CD4-positive, alpha-beta memory T cell (primary cell): Measurements from ENCODE around the gene USP49. TPM values are rescaled to one million over a fixed set of nuclear protein-coding genes. Genes with fewer than 3 reads are reported as not detected.

Experiments
- CTCF ChIA-PET: fragments of 350-600 bp; sonication (Branson Sonifier 250); formaldehyde crosslinking; loops from one replicate; lab custom pipeline; 2021; ENCODE audit warnings: inconsistent platforms; ENCODE audit not compliant: partially characterized antibody; lab: Charles Lee
- POLR2A ChIA-PET: fragments of 350-600 bp; sonication (Branson Sonifier 250); formaldehyde crosslinking; loops from one replicate; lab custom pipeline; 2021; ENCODE audit not compliant: partially characterized antibody; lab: Charles Lee
- DNase-seq, 5 donors: peaks; one replicate each; pipeline versions ENCODE4 v3.0.0 to v3.0.0-alpha.2; 2020 to 2022; ENCODE audit warnings: mixed read lengths in 1 of 5
- H3K27ac ChIP-seq: one replicate; pipeline ENCODE4 v1.7.0; 2013; ENCODE audit warnings: low read depth, low read length
- H3K27me3 ChIP-seq: 2 replicates; pipeline ENCODE4 v1.7.0; 2013; ENCODE audit warnings: mild to moderate bottlenecking, low read length, moderate library complexity; ENCODE audit not compliant: insufficient read depth
- H3K36me3 ChIP-seq: 2 replicates; pipeline ENCODE4 v1.7.0; 2013; ENCODE audit warnings: mild to moderate bottlenecking, low read length, moderate library complexity; ENCODE audit not compliant: insufficient read depth
- H3K4me1 ChIP-seq: 2 replicates; pipeline ENCODE4 v1.7.0; 2013; ENCODE audit warnings: mild to moderate bottlenecking, low read length, moderate library complexity; ENCODE audit not compliant: insufficient read depth
- H3K4me3 ChIP-seq, 2 donors: one replicate each; pipeline ENCODE4 v1.7.0; 2013; ENCODE audit warnings: low read length in 2 of 2, mild to moderate bottlenecking in 1 of 2
- H3K9me3 ChIP-seq, 2 donors: one replicate each; pipeline ENCODE4 v1.7.0; 2013; ENCODE audit warnings: low read length in 2 of 2, control low read depth in 1 of 2; ENCODE audit not compliant: control insufficient read depth in 1 of 2
- H3K27ac Mint-ChIP-seq, 7 donors: one replicate each; pipeline ENCODE4 v1.8.0; 2020 to 2021; ENCODE audit warnings: mixed read lengths in 7 of 7, mild to moderate bottlenecking in 6 of 7, inconsistent platforms in 3 of 7, moderate library complexity in 3 of 7
- H3K27me3 Mint-ChIP-seq, 2 donors: one replicate each; pipeline ENCODE4 v1.8.0; 2020 to 2021; ENCODE audit warnings: mixed read lengths in 2 of 2
- H3K36me3 Mint-ChIP-seq, 2 donors: one replicate each; pipeline ENCODE4 v1.8.0; 2020 to 2021; ENCODE audit warnings: mixed read lengths in 2 of 2, inconsistent platforms in 1 of 2, mild to moderate bottlenecking in 1 of 2
- H3K4me1 Mint-ChIP-seq, 4 donors: one replicate each; pipeline ENCODE4 v1.8.0; 2020 to 2021; ENCODE audit warnings: mixed read lengths in 4 of 4, mild to moderate bottlenecking in 1 of 4
- H3K4me3 Mint-ChIP-seq, 8 donors: one replicate each; pipeline ENCODE4 v1.8.0; 2020 to 2021; ENCODE audit warnings: mixed read lengths in 8 of 8, mild to moderate bottlenecking in 7 of 8, moderate library complexity in 6 of 8, inconsistent platforms in 3 of 8
- H3K9me3 Mint-ChIP-seq, 8 donors: one replicate each; pipeline ENCODE4 v1.8.0; 2020 to 2021; ENCODE audit warnings: mixed read lengths in 8 of 8, mild to moderate bottlenecking in 5 of 8, inconsistent platforms in 3 of 8, moderate library complexity in 1 of 8
- intact Hi-C: fragments of 100-400 bp; cut with micrococcal nuclease; formaldehyde crosslinking; loops from one replicate; pipeline ENCODE4 v1.15.1; 2023
- polyA plus RNA-seq, 2 donors: library from polyadenylated mRNA; unstranded; fragments of 300-500 nt; fragmentation: Illumina TruSeq; gene quantifications; one replicate each; pipeline ENCODE4 v1.2.3, GENCODE V29; 2021
- total RNA-seq, 2 experiments: library from RNA; stranded (reverse); gene quantifications; one replicate each; pipeline ENCODE4 v1.2.3, GENCODE V29; 2021

USP49 gene
- total and polyA plus RNA-seq, 4 experiments from 2014 or later = 0.18 to 2.4 (median 1.1) TPM

GRCh38 chr6:41937472-41937860, 42.3 kb upstream of the USP49 start:
- Mint-ChIP-seq H3K36me3 (peaks cover 24 to 59% of the 10 kb centered on the region in 2 donors), H3K27ac (peak overlapping the region; percentile 90 to 96 (median 94)), H3K4me3 (peak overlapping the region; percentile 83 to 99 (median 95)), H3K27me3 (no peaks in the 10 kb centered on the region), H3K4me1 (peaks cover 58 to 80% (median 67%) of the 10 kb centered on the region in 4 donors), H3K9me3 (no peaks in the 10 kb centered on the region)
- Histone ChIP-seq H3K4me1 (peaks cover 75% of the 10 kb centered on the region), H3K4me3 (peak overlapping the region in 1 of 2 donors; percentile 75), H3K27ac (peak overlapping the region; percentile 80), H3K27me3 (no peaks in the 10 kb centered on the region), H3K9me3 (no peaks in the 10 kb centered on the region), H3K36me3 (peaks cover 44% of the 10 kb centered on the region)
- no peak for DNase-seq
- CTCF ChIA-PET = interaction anchor here (0.7 to 13.1 kb wide), 6 partner anchors 10 to 106 kb away, joined by 3 to 169 read pairs (median 8); partner anchors contain the start of genes BYSL and MED20
- intact Hi-C loops = loop anchor here (2.0 to 5.0 kb wide), 5 partner anchors 35 to 625 kb away; partner anchors contain the start of gene UBR2
- POLR2A ChIA-PET = interaction anchor here (1.0 to 11.6 kb wide), 7 partner anchors 9 to 108 kb away, joined by 3 to 280 read pairs (median 14); partner anchors contain the start of genes BYSL, MED20, TAF8 and USP49

GRCh38 chr6:41936073-41936837, 41.1 kb upstream of the USP49 start:
- Histone ChIP-seq H3K27ac (peak overlapping the region; percentile 58), H3K27me3 (no peaks in the 10 kb centered on the region), H3K4me1 (peaks cover 72% of the 10 kb centered on the region), H3K4me3 (peak overlapping the region; percentile 55 to 56), H3K36me3 (peaks cover 56% of the 10 kb centered on the region), H3K9me3 (no peaks in the 10 kb centered on the region)
- Mint-ChIP-seq H3K27ac (peak overlapping the region; percentile 86 to 96 (median 91)), H3K4me3 (peak overlapping the region; percentile 71 to 99 (median 88)), H3K4me1 (peaks cover 57 to 78% (median 69%) of the 10 kb centered on the region in 4 donors), H3K9me3 (no peaks in the 10 kb centered on the region), H3K36me3 (peaks cover 34 to 71% of the 10 kb centered on the region in 2 donors), H3K27me3 (no peaks in the 10 kb centered on the region)
- CTCF ChIA-PET = interaction anchor here (0.9 to 13.1 kb wide), 12 partner anchors 9 to 232 kb away, joined by 3 to 169 read pairs (median 4); partner anchors contain the start of genes BYSL, MED20 and TOMM6
- POLR2A ChIA-PET = interaction anchor here (0.5 to 11.6 kb wide), 8 partner anchors 8 to 117 kb away, joined by 3 to 280 read pairs (median 4); partner anchors contain the start of genes BYSL, MED20 and TAF8
- DNase-seq = peak; percentile 79 to 91 (median 83)
- intact Hi-C loops = loop anchor here (1.0 to 5.0 kb wide), 7 partner anchors 15 to 626 kb away; partner anchors contain the start of genes BYSL, MED20 and UBR2

GRCh38 chr6:41935685-41936072, 40.5 kb upstream of the USP49 start:
- Histone ChIP-seq H3K36me3 (peaks cover 62% of the 10 kb centered on the region), H3K27ac (peak overlapping the region; percentile 58), H3K4me3 (peak overlapping the region; percentile 55 to 56), H3K9me3 (no peaks in the 10 kb centered on the region), H3K4me1 (peaks cover 72% of the 10 kb centered on the region), H3K27me3 (no peaks in the 10 kb centered on the region)
- no peak for DNase-seq
- ChIA-PET POLR2A (interaction anchor here (0.5 to 11.6 kb wide), 6 partner anchors 14 to 118 kb away, joined by 3 to 280 read pairs (median 4); partner anchors contain the start of genes BYSL, MED20 and TAF8), CTCF (interaction anchor here (1.0 to 13.1 kb wide), 8 partner anchors 8 to 233 kb away, joined by 3 to 169 read pairs (median 6); partner anchors contain the start of genes BYSL, MED20 and TOMM6)
- peak overlapping the region; percentile 86 to 96 (median 91) for H3K27ac Mint-ChIP-seq
- H3K4me3 Mint-ChIP-seq = peak overlapping the region; percentile 71 to 99 (median 88)
- H3K9me3 Mint-ChIP-seq = no peaks in the 10 kb centered on the region
- intact Hi-C loops = loop anchor here (1.0 to 5.0 kb wide), 7 partner anchors 14 to 627 kb away; partner anchors contain the start of genes BYSL, MED20 and UBR2
- H3K36me3 Mint-ChIP-seq = peaks cover 40 to 74% of the 10 kb centered on the region in 2 donors
- H3K27me3 Mint-ChIP-seq = no peaks in the 10 kb centered on the region
- peaks cover 59 to 77% (median 69%) of the 10 kb centered on the region in 4 donors for H3K4me1 Mint-ChIP-seq

- H3K36me3 ChIP-seq = peaks cover 65% of the 10 kb centered on the region
- H3K27me3 ChIP-seq = no peaks in the 10 kb centered on the region
- no peaks in the 10 kb centered on the region for H3K9me3 Mint-ChIP-seq
- H3K9me3 ChIP-seq = no peaks in the 10 kb centered on the region
- peaks cover 68% of the 10 kb centered on the region for H3K4me1 ChIP-seq
- DNase-seq = no peak
- CTCF ChIA-PET = interaction anchor here (0.9 to 13.1 kb wide), 10 partner anchors 8 to 233 kb away, joined by 3 to 169 read pairs (median 4); partner anchors contain the start of genes BYSL and MED20
- H3K4me3 ChIP-seq = peak overlapping the region in 1 of 2 donors; percentile 56
- peaks cover 40 to 69% of the 10 kb centered on the region in 2 donors for H3K36me3 Mint-ChIP-seq
- H3K27ac ChIP-seq = peak overlapping the region; percentile 8
- H3K27ac Mint-ChIP-seq = peak overlapping the region in 5 of 7 donors; percentile 53 to 96 (median 72)
- H3K4me3 Mint-ChIP-seq = peak overlapping the region in 5 of 8 donors; percentile 3 to 83 (median 48)
- POLR2A ChIA-PET = interaction anchor here (1.1 to 11.6 kb wide), 5 partner anchors 13 to 118 kb away, joined by 3 to 280 read pairs (median 5); partner anchors contain the start of genes BYSL, MED20 and TAF8
- H3K4me1 Mint-ChIP-seq = peaks cover 56 to 73% (median 65%) of the 10 kb centered on the region in 4 donors
- no peaks in the 10 kb centered on the region for H3K27me3 Mint-ChIP-seq
- intact Hi-C loops = loop anchor here (5.0 kb wide), 4 partner anchors 33 to 627 kb away; partner anchors contain the start of gene UBR2
Observed at GRCh38 chr6:41935193-41935574, 40.0 kb upstream of the USP49 start.

DNA sequence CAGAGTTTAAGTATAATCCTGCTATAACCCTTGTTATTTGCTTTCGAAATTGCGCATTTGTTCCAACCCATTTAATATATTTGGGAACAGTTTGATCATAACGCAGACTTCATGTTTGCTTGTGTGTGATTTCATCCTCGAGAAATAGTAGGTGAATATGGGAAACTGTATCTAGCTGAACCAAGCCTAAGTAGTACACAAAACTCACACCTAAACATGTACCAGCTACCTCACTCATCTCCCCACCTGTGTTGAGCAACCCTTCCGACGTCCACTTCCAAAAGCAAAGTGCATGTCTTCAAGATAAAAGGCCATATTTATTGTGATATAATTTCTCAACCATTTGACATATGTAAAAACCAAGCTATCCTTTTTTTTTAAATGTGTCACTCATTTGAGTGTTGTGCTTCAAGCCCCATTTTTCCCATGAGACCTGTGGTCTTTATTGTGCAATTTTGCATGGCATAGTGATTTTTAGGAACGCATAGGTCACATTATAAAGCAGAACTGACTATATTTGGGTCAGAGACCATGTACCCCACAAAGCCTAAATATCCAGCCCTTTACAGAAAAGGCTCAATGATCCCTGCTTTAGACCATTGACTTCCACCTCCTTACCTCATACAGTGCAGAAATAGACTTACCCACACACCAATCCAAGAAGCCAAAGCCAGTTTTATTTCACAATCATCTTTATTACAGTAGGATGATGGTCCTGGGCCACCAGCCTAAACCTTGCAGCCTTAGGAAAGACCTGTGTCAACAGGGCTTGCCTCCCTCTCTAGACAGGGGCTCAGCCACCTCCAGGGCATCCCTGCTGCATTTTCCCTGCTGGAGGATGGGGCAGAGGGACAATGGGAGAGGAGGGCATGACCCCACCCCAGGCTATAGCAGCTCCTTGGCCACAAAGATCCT, 39.4 kb upstream of the USP49 start:
- H3K27me3 Mint-ChIP-seq = no peaks in the 10 kb centered on the region
- H3K27ac Mint-ChIP-seq = peak overlapping the region; percentile 45 to 91 (median 68)
- Histone ChIP-seq H3K9me3 (no peaks in the 10 kb centered on the region), H3K4me3 (no peak overlapping the region), H3K36me3 (peaks cover 71% of the 10 kb centered on the region), H3K27ac (peak overlapping the region; percentile 8), H3K27me3 (no peaks in the 10 kb centered on the region), H3K4me1 (peaks cover 61% of the 10 kb centered on the region)
- no peaks in the 10 kb centered on the region for H3K9me3 Mint-ChIP-seq
- peaks cover 51 to 66% (median 59%) of the 10 kb centered on the region in 4 donors for H3K4me1 Mint-ChIP-seq
- no peak for DNase-seq
- H3K4me3 Mint-ChIP-seq = peak overlapping the region in 5 of 8 donors; percentile 6 to 53 (median 29)
- CTCF ChIA-PET = interaction anchor here (0.9 to 13.1 kb wide), 9 partner anchors 9 to 169 kb away, joined by 3 to 169 read pairs (median 4); partner anchors contain the start of genes BYSL and MED20
- peaks cover 43 to 68% of the 10 kb centered on the region in 2 donors for H3K36me3 Mint-ChIP-seq
- intact Hi-C loops = loop anchor here (5.0 kb wide), 4 partner anchors 32 to 628 kb away; partner anchors contain the start of gene UBR2
- POLR2A ChIA-PET = interaction anchor here (0.8 to 11.6 kb wide), 5 partner anchors 13 to 111 kb away, joined by 3 to 280 read pairs (median 5); partner anchors contain the start of genes BYSL, MED20 and TAF8

DNA sequence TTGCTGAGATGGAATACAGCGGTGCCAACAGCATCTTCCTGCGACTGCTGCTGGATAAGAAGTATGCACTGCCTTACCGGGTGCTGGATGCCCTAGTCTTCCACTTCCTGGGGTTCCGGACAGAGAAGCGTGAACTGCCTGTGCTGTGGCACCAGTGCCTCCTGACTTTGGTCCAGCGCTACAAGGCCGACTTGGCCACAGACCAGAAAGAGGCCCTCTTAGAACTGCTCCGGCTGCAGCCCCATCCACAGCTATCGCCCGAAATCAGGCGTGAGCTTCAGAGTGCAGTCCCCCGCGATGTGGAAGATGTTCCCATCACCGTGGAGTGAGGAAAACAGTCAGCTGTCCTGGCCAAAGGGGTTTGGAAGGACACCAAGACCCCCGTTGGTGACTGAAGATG, 37.2 kb upstream of the USP49 start:
- Histone ChIP-seq H3K4me1 (peaks cover 40% of the 10 kb centered on the region), H3K36me3 (peaks cover 75% of the 10 kb centered on the region), H3K27me3 (no peaks in the 10 kb centered on the region), H3K4me3 (no peak overlapping the region), H3K27ac (no peak overlapping the region), H3K9me3 (no peaks in the 10 kb centered on the region)
- Mint-ChIP-seq H3K9me3 (no peaks in the 10 kb centered on the region), H3K4me3 (no peak overlapping the region), H3K27ac (peak overlapping the region in 3 of 7 donors; percentile 39 to 80 (median 73)), H3K27me3 (no peaks in the 10 kb centered on the region), H3K4me1 (peaks cover 34 to 51% (median 39%) of the 10 kb centered on the region in 4 donors), H3K36me3 (peaks cover 48 to 77% of the 10 kb centered on the region in 2 donors)
- intact Hi-C loops = no loop called here
- ChIA-PET CTCF (interaction anchor here (0.7 to 13.1 kb wide), 3 partner anchors 11 to 111 kb away, joined by 3 to 169 read pairs (median 5); partner anchors contain the start of genes BYSL and MED20), POLR2A (interaction anchor here (0.9 to 11.6 kb wide), 3 partner anchors 11 to 113 kb away, joined by 3 to 280 read pairs (median 4); partner anchors contain the start of genes BYSL, MED20 and TAF8)
- no peak for DNase-seq
